ENCODE results near the gene NRXN3.

The NRXN3 gene

GRCh38 chr14:78611796-78612571 is 441.8 kb downstream of the NRXN3 start:
- ChIA-PET CTCF (interaction anchor here (8.7 kb wide), 1 partner anchor 14 kb away, joined by 58 read pairs; no protein-coding TSS in a partner anchor), POLR2A (no interaction called here)
- no peak for TF ChIP-seq CTCF (IDR thresholded peaks at IDR 0.05; ENCODE audit: control extremely low read depth, extremely low read depth, low read depth, missing control alignments)
- DNase-seq (ENCODE audit: extremely low spot score), result no peak

GRCh38 chr14:78612666-78613065 is 442.5 kb downstream of the NRXN3 start:
- ChIA-PET CTCF (interaction anchor here (8.7 kb wide), 1 partner anchor 15 kb away, joined by 58 read pairs; no protein-coding TSS in a partner anchor), POLR2A (no interaction called here)
- TF ChIP-seq CTCF (IDR thresholded peaks at IDR 0.05; ENCODE audit: control extremely low read depth, extremely low read depth, low read depth, missing control alignments), result no peak
- no peak for DNase-seq (ENCODE audit: extremely low spot score)

- POLR2A ChIA-PET, result no interaction called here
- no peak for DNase-seq (ENCODE audit: extremely low spot score)
- CTCF ChIA-PET, result interaction anchor here (0.7 kb wide), 1 partner anchor 16 kb away, joined by 4 read pairs; no protein-coding TSS in a partner anchor
- TF ChIP-seq CTCF (IDR thresholded peaks at IDR 0.05; ENCODE audit: control extremely low read depth, extremely low read depth, low read depth, missing control alignments), result no peak
Observed at GRCh38 chr14:78614593-78614992, 444.4 kb downstream of the NRXN3 start.

- CTCF ChIA-PET, result interaction anchor here (1.2 to 1.8 kb wide), 4 partner anchors 9 to 23 kb away, joined by 3 to 9 read pairs (median 4); no protein-coding TSS in a partner anchor
- DNase-seq (ENCODE audit: extremely low spot score), result no peak
- POLR2A ChIA-PET, result no interaction called here
- TF ChIP-seq CTCF (IDR thresholded peaks at IDR 0.05; ENCODE audit: control extremely low read depth, extremely low read depth, low read depth, missing control alignments), result no peak
Observed at GRCh38 chr14:78617735-78618134, 447.6 kb downstream of the NRXN3 start.

- CTCF ChIA-PET, result interaction anchor here (1.2 to 1.8 kb wide), 4 partner anchors 8 to 23 kb away, joined by 3 to 9 read pairs (median 4); no protein-coding TSS in a partner anchor
Observed at GRCh38 chr14:78618368-78618767, 448.2 kb downstream of the NRXN3 start.

GRCh38 chr14:78627114-78627513 is 456.9 kb downstream of the NRXN3 start:
- TF ChIP-seq CTCF (IDR thresholded peaks at IDR 0.05; ENCODE audit: control extremely low read depth, extremely low read depth, low read depth, missing control alignments), result no peak
- POLR2A ChIA-PET, result no interaction called here

More at GRCh38 chr14:78618368-78618767, 448.2 kb downstream of the NRXN3 start:
- POLR2A ChIA-PET, result no interaction called here
- DNase-seq (ENCODE audit: extremely low spot score), result no peak
- TF ChIP-seq CTCF (IDR thresholded peaks at IDR 0.05; ENCODE audit: control extremely low read depth, extremely low read depth, low read depth, missing control alignments), result no peak

More at GRCh38 chr14:78627114-78627513, 456.9 kb downstream of the NRXN3 start:
- no peak for DNase-seq (ENCODE audit: extremely low spot score)
- CTCF ChIA-PET, result interaction anchor here (1.0 to 1.9 kb wide), 2 partner anchors 9 to 11 kb away, joined by 3 to 5 read pairs; no protein-coding TSS in a partner anchor
